Progenitor cell of endocrine pancreas (in vitro differentiated cells): ENCODE measurements around the gene C1QTNF6. TPM values are rescaled to one million over a fixed set of nuclear protein-coding genes. Genes with fewer than 3 reads are reported as not detected.
A peak's percentile ranks its signal among the peaks of the same experiment; 100 is the strongest.

Experiments used
- DNase-seq: peaks from one replicate; pipeline ENCODE4 v3.0.0; 2021; ENCODE audit warnings: low spot score; ENCODE audit not compliant: unreplicated experiment
- H3K27ac Mint-ChIP-seq: 2 replicates; pipeline ENCODE4 v1.8.0; 2021; ENCODE audit warnings: mild to moderate bottlenecking, moderate library complexity, mixed read lengths
- H3K27me3 Mint-ChIP-seq: 2 replicates; pipeline ENCODE4 v1.8.0; 2021; ENCODE audit warnings: mixed read lengths
- H3K36me3 Mint-ChIP-seq: 2 replicates; pipeline ENCODE4 v1.8.0; 2022; ENCODE audit warnings: mixed read lengths; ENCODE audit not compliant: insufficient read depth
- H3K4me1 Mint-ChIP-seq: 2 replicates; pipeline ENCODE4 v1.8.0; 2021; ENCODE audit warnings: low read depth, mixed read lengths
- H3K4me3 Mint-ChIP-seq: 2 replicates; pipeline ENCODE4 v1.8.0; 2021; ENCODE audit warnings: low read depth, mild to moderate bottlenecking, moderate library complexity, mixed read lengths
- H3K9me3 Mint-ChIP-seq: 2 replicates; pipeline ENCODE4 v1.8.0; 2021; ENCODE audit warnings: low read depth, mixed read lengths
- total RNA-seq: library from RNA; stranded (reverse); gene quantifications from 2 replicates; pipeline ENCODE4 v1.2.1, GENCODE V29; 2021
- TF ChIP-seq, protein P1 (sequence below): fragments of 200-600 bp; sonication (generic); IDR thresholded peaks from one replicate; pipeline ENCODE4 v1.5.0; 2021; ENCODE audit warnings: antibody characterized with exemption, mild to moderate bottlenecking; ENCODE audit not compliant: unreplicated experiment

C1QTNF6 gene
- total RNA-seq, 1 donor from 2014 or later = 14.5 TPM

DNA sequence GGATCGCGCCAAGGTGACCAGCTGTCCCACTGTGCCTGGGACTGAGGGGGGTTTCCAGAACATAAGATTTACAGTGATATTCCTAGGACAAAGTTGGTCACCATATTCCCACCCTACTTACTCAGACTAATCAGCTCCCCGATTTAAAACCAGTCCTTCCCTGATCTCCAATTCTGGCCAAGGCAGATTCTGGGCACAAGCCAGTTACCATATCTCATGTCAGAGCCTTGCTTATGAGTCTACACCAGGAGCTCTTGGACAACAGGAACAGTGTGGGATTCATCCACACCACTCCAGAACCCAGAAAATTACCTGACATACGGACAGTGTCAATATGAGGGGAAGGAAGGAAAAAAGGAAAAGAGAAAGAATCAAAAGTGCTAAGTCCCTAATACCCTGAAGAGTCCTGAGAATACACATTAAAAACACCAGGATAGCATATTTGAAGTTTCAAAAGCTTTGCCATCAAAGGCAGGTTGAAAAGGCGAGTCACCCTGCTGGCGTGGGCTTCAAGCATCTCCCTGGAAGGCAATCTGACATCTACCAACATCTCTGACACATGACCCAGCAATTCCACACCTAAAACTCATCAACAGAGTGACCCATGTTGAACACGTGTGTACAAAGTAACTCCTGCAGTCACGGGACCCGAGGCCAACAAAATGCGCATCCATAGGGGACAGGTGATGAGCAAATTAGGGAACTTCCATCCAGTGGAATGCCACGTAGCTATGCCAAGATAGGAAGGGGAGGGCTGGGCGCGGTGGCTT lies 30.3 kb downstream of the C1QTNF6 start:
- Mint-ChIP-seq H3K36me3 (no peaks in the 10 kb centered on the region), H3K27ac (no peak overlapping the region), H3K9me3 (no peaks in the 10 kb centered on the region), H3K4me3 (no peak overlapping the region), H3K4me1 (no peaks in the 10 kb centered on the region), H3K27me3 (peaks cover 34% of the 10 kb centered on the region)
- no peak for DNase-seq
- TF ChIP-seq, protein P1, sequence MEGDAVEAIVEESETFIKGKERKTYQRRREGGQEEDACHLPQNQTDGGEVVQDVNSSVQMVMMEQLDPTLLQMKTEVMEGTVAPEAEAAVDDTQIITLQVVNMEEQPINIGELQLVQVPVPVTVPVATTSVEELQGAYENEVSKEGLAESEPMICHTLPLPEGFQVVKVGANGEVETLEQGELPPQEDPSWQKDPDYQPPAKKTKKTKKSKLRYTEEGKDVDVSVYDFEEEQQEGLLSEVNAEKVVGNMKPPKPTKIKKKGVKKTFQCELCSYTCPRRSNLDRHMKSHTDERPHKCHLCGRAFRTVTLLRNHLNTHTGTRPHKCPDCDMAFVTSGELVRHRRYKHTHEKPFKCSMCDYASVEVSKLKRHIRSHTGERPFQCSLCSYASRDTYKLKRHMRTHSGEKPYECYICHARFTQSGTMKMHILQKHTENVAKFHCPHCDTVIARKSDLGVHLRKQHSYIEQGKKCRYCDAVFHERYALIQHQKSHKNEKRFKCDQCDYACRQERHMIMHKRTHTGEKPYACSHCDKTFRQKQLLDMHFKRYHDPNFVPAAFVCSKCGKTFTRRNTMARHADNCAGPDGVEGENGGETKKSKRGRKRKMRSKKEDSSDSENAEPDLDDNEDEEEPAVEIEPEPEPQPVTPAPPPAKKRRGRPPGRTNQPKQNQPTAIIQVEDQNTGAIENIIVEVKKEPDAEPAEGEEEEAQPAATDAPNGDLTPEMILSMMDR = no peak

DNA sequence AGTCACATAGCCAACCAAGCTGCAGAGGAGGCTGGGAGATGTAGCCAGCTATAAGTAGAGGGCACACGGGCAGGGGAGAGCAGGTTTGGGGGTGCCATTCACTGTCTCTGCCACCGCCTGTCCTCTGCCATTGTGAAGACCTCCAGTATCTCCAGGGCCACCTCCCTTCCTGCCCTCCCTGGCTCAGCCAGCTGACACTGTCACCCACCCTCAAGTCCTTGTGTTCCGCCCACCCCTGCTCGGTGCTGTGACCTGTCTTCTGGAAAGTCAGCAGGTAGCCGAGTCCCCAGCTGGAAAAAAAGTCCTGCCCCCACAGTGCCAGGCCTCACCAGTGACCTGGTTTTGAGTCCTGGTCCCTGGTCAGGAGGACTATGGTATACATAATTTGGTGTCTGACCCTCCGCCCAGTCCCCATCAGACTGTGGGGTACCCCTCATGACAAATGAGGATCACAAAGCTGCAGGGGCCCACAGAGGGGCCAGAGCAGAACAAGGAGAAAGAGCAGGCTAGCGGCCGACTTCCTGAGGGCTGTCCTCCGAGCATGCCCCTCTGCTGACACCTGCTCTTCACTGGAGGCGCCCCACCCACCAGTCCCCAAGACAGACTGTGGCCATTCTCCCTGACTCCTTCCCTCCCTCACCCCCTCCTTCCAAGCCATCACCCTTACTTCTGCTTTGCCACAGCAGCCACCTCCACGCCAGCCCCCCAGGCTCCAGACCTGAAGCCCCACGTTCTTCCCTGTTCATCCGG lies 31.2 kb downstream of the C1QTNF6 start:
- Mint-ChIP-seq H3K36me3 (peaks cover under 1% of the 10 kb centered on the region), H3K4me1 (no peaks in the 10 kb centered on the region), H3K9me3 (peaks cover 1% of the 10 kb centered on the region), H3K27me3 (peaks cover 34% of the 10 kb centered on the region), H3K27ac (no peak overlapping the region), H3K4me3 (no peak overlapping the region)
- TF ChIP-seq, protein P1 = no peak
- DNase-seq = no peak

DNA sequence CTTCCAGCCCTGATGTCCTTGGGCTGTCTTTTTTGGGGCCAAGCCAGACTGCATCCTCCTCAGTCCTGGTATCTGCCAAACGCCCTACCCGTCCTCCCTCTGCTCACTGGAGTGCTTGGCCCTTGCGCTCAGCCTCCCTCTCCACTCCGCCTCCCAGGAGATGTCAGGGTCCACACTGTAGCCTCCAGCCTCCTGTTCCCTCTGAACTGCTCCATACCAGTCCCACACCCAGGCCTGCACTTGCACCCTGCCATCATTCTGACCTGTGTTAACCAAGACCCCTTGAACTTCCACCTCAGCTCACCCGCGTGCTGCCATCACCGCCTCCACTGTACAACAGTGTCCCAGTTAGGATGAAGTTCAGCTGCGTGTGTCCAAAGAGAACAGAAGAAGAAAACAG lies 32.1 kb downstream of the C1QTNF6 start:
- no peak overlapping the region for H3K27ac Mint-ChIP-seq
- no peak for DNase-seq
- H3K9me3 Mint-ChIP-seq = peaks cover 10% of the 10 kb centered on the region
- H3K4me3 Mint-ChIP-seq = no peak overlapping the region
- peaks cover 3% of the 10 kb centered on the region for H3K36me3 Mint-ChIP-seq
- H3K27me3 Mint-ChIP-seq = peaks cover 34% of the 10 kb centered on the region
- no peaks in the 10 kb centered on the region for H3K4me1 Mint-ChIP-seq
- TF ChIP-seq, protein P1 = no peak

DNA sequence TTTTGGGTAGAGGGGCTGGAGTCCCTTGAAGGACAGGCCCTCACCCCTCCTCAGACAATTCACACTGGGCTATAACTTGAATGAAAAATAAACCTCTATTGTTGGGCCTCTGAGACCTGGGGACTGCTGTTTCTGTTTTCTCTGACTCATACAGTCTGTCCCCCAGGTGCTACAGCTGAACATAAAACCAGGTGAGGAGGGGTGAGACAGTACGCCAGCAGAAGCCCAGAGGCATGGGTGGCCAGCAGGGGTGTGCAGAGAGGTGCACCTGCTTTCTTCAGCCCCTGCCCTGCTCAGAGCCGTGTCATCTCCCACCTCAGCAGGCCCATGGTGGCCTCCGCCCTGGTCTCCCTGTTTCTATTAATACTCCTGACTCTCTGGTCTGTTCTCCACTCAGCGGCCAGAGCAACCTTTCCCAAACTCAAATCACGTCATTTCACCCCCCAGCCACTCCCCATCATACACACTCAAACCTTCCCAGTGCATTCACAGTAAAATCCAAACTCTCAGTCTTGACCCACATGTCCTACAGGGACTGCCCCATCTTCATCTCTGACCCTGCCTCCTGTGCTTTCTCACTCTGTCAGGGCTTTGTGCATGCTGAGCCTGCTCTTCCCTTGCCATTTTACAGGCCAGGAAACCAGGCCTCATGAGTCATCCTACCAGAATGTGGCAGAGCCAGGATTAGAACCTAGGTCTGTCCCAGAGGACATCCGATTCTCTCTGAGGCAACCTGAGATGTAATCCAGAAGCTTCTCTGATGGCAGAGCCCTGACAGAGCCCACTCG lies 32.9 kb downstream of the C1QTNF6 start:
- Mint-ChIP-seq H3K27ac (peak overlapping the region; percentile 63), H3K4me1 (no peaks in the 10 kb centered on the region), H3K4me3 (no peak overlapping the region), H3K27me3 (peaks cover 32% of the 10 kb centered on the region), H3K9me3 (peaks cover 11% of the 10 kb centered on the region), H3K36me3 (peaks cover 3% of the 10 kb centered on the region)
- TF ChIP-seq, protein P1 = no peak
- no peak for DNase-seq

DNA sequence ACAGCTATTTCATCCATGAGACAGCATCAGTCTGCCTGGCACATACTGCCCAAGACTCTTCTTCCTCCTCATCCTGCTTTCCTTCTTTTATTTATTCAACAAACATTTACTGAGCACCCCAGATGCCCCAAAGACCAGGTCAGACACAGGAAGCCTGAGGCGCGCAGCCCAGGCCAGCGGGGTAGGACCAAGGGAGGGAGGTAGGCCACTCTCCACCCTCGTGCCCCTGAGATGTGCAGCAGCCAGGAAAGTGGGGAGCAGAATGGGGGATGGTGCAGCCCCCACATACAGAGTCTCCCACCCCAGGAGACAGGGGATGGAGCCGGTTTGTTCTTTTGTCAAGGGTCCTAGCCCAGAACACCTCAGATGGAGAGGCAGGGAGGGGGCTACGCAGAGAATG lies 34.1 kb downstream of the C1QTNF6 start:
- Mint-ChIP-seq H3K4me1 (no peaks in the 10 kb centered on the region), H3K27me3 (peaks cover 22% of the 10 kb centered on the region), H3K4me3 (no peak overlapping the region), H3K36me3 (peaks cover 3% of the 10 kb centered on the region), H3K27ac (no peak overlapping the region), H3K9me3 (peaks cover 11% of the 10 kb centered on the region)
- TF ChIP-seq, protein P1 = no peak
- DNase-seq = no peak
